A549 (cell line): ENCODE measurements around the gene CGREF1. TPM values are rescaled to one million over a fixed set of nuclear protein-coding genes. Genes with fewer than 3 reads are reported as not detected.
A peak's percentile ranks its signal among the peaks of the same experiment; 100 is the strongest.

Source experiments
- ATAC-seq, 2 experiments: fragments of 200-7000 bp in 1 of 2; fragments of >200 bp in 1 of 2; cut with Nextera tagmentation in 1 of 2; cut with Tn5 transposase in 1 of 2; 3 replicates each; pipeline versions ENCODE4 v1.8.0 to v1.9.1; 2018 to 2020; ENCODE audit warnings: mild to moderate bottlenecking in 1 of 2, moderate library complexity in 1 of 2
- CTCF ChIA-PET: fragments of 300-600 bp; sonication (Branson Sonifier 250); formaldehyde crosslinking; extraction: SDS; loops from one replicate; lab custom pipeline; 2021; ENCODE audit warnings: antibody characterized with exemption, inconsistent platforms; lab: Yijun Ruan, JAX
- POLR2A ChIA-PET: fragments of 350-600 bp; formaldehyde crosslinking; extraction: SDS; loops from one replicate; lab custom pipeline; 2021; ENCODE audit warnings: antibody characterized with exemption, inconsistent platforms; lab: Yijun Ruan, JAX
- DNase-seq, 2 experiments: peaks; one replicate each; pipeline versions ENCODE4 v3.0.0 to v3.0.0-alpha.2; 2011 to 2016; ENCODE audit warnings: low read depth in 1 of 2, low spot score in 1 of 2
- FAIRE-seq: peaks from 2 replicates; lab custom pipeline; 2011; peaks lifted over from hg19 to GRCh38; lab: Jason Lieb, UNC
- H3K27ac ChIP-seq, 2 experiments: fragments of >200 bp; sonication (Bioruptor Twin); formaldehyde crosslinking; 3 replicates each; pipeline ENCODE4 v1.5.1; 2016 to 2017
- H3K4me1 ChIP-seq: fragments of >200 bp; sonication (Bioruptor Twin); formaldehyde crosslinking; 3 replicates; pipeline ENCODE4 v1.6.1; 2016
- H3K4me2 ChIP-seq: fragments of >200 bp; sonication (Bioruptor Twin); formaldehyde crosslinking; 3 replicates; pipeline ENCODE4 v1.6.1; 2016
- H3K4me3 ChIP-seq: fragments of >200 bp; sonication (Bioruptor Twin); formaldehyde crosslinking; 3 replicates; pipeline ENCODE4 v1.5.1; 2016
- H3K9me3 ChIP-seq: fragments of >200 bp; sonication (Bioruptor Twin); formaldehyde crosslinking; 3 replicates; pipeline ENCODE4 v1.6.1; 2016
- ATOH8 ChIP-seq: fragments of 250-450 bp; sonication (Bioruptor Pico); IDR thresholded peaks from 2 replicates; pipeline ENCODE4 v1.5.0; 2020; ENCODE audit warnings: low read depth, mild to moderate bottlenecking, moderate library complexity
- BHLHE40 ChIP-seq: IDR thresholded peaks from 2 replicates; pipeline ENCODE4 v1.6.1; 2012; ENCODE audit warnings: low read depth, low read length, inconsistent platforms
- CBX8 ChIP-seq: fragments of 200-600 bp; sonication (generic); IDR thresholded peaks from 2 replicates; pipeline ENCODE4 v1.6.1; 2016
- CTCF ChIP-seq: fragments of >200 bp; sonication (Bioruptor Twin); formaldehyde crosslinking; IDR thresholded peaks from 3 replicates; pipeline ENCODE4 v1.5.1; 2016
- E2F6 ChIP-seq: IDR thresholded peaks from 2 replicates; pipeline ENCODE4 v1.6.1; 2012; ENCODE audit warnings: low read depth, borderline replicate concordance
- EP300 ChIP-seq, 2 experiments: fragments of >200 bp; sonication (Bioruptor Twin); formaldehyde crosslinking; IDR thresholded peaks; 2 replicates in 1 of 2; 3 replicates in 1 of 2; pipeline ENCODE4 v1.6.1; 2016 to 2017
- ESRRA ChIP-seq: fragments of 150-350 bp; IDR thresholded peaks from 2 replicates; pipeline ENCODE4 v1.6.1; 2014; ENCODE audit warnings: mild to moderate bottlenecking, low read length, borderline replicate concordance
- FOSB ChIP-seq: fragments of 250-450 bp; sonication (Bioruptor Pico); IDR thresholded peaks from 2 replicates; pipeline ENCODE4 v1.5.0; 2020; ENCODE audit warnings: mild to moderate bottlenecking, moderate library complexity
- FOSL2 ChIP-seq, 2 experiments: fragments of 450-650 bp in 1 of 2; fragments of >200 bp in 1 of 2; sonication (Bioruptor Twin) in 1 of 2; formaldehyde crosslinking; IDR thresholded peaks; 2 replicates each; pipeline versions ENCODE4 v1.5.0 to v1.6.1; 2016 to 2020; ENCODE audit warnings: mild to moderate bottlenecking in 1 of 2, moderate library complexity in 1 of 2
- FOXS1 ChIP-seq: fragments of 250-450 bp; sonication (Bioruptor Pico); IDR thresholded peaks from 2 replicates; pipeline ENCODE4 v1.5.0; 2020; ENCODE audit warnings: mild to moderate bottlenecking, moderate library complexity
- HES2 ChIP-seq: fragments of >200 bp; sonication (Bioruptor Twin); formaldehyde crosslinking; IDR thresholded peaks from 2 replicates; pipeline ENCODE4 v1.6.1; 2016
- HEYL ChIP-seq: fragments of 250-450 bp; sonication (Bioruptor Pico); IDR thresholded peaks from 2 replicates; pipeline ENCODE4 v1.8.0; 2021; ENCODE audit warnings: mild to moderate bottlenecking, moderate library complexity
- HOXA7 ChIP-seq: fragments of 250-450 bp; sonication (Bioruptor Pico); IDR thresholded peaks from 2 replicates; pipeline ENCODE4 v1.5.0; 2020; ENCODE audit warnings: mild to moderate bottlenecking, moderate library complexity
- HOXB5 ChIP-seq: fragments of 250-450 bp; sonication (Bioruptor Pico); IDR thresholded peaks from 2 replicates; pipeline ENCODE4 v1.5.0; 2020; ENCODE audit warnings: mild to moderate bottlenecking, moderate library complexity
- MAFK ChIP-seq: fragments of 450-650 bp; IDR thresholded peaks from 2 replicates; pipeline ENCODE4 v1.6.1; 2014; ENCODE audit not compliant: partially characterized antibody
- MAX ChIP-seq: IDR thresholded peaks from 2 replicates; pipeline ENCODE4 v1.6.1; 2012
- MYC ChIP-seq: IDR thresholded peaks from 2 replicates; pipeline ENCODE4 v1.6.1; 2012; ENCODE audit warnings: mild to moderate bottlenecking, inconsistent platforms, low read length, improper control_type of control experiment, borderline replicate concordance
- NR3C1 ChIP-seq: fragments of >200 bp; sonication (Bioruptor Twin); formaldehyde crosslinking; IDR thresholded peaks from 3 replicates; pipeline ENCODE4 v1.6.1; 2017
- PHF8 ChIP-seq: fragments of 200-600 bp; sonication (generic); IDR thresholded peaks from 2 replicates; pipeline ENCODE4 v1.6.1; 2016; ENCODE audit warnings: low read depth, mild to moderate bottlenecking, antibody characterized with exemption, moderate library complexity, borderline replicate concordance
- POLR2A ChIP-seq: IDR thresholded peaks from 2 replicates; pipeline ENCODE4 v1.6.1; 2012; ENCODE audit warnings: mild to moderate bottlenecking, low read length
- RAD21 ChIP-seq, 2 experiments: fragments of >200 bp in 1 of 2; sonication (Bioruptor Twin) in 1 of 2; formaldehyde crosslinking in 1 of 2; IDR thresholded peaks in 1 of 2; conservative IDR thresholded peaks in 1 of 2; 2 replicates in 1 of 2; 3 replicates in 1 of 2; pipeline ENCODE4 v1.6.1; 2012 to 2018; ENCODE audit warnings: inconsistent platforms in 1 of 2
- RCOR1 ChIP-seq: fragments of 150-350 bp; IDR thresholded peaks from 2 replicates; pipeline ENCODE4 v1.6.1; 2014; ENCODE audit warnings: antibody characterized with exemption, low read length, low read depth
- RNF2 ChIP-seq: fragments of 200-600 bp; sonication (generic); IDR thresholded peaks from 2 replicates; pipeline ENCODE4 v1.6.1; 2016; ENCODE audit warnings: low read depth, mild to moderate bottlenecking, antibody characterized with exemption, moderate library complexity, borderline replicate concordance
- SMC3 ChIP-seq: fragments of >200 bp; sonication (Bioruptor Twin); formaldehyde crosslinking; IDR thresholded peaks from 3 replicates; pipeline ENCODE4 v1.6.1; 2018; ENCODE audit warnings: inconsistent platforms
- SREBF2 ChIP-seq: fragments of 450-650 bp; IDR thresholded peaks from 2 replicates; pipeline ENCODE4 v1.6.1; 2014; ENCODE audit warnings: mild to moderate bottlenecking, moderate library complexity
- TFCP2L1 ChIP-seq: fragments of 250-450 bp; sonication (Bioruptor Pico); IDR thresholded peaks from 2 replicates; pipeline ENCODE4 v1.5.0; 2021; ENCODE audit warnings: mild to moderate bottlenecking
- TP53 ChIP-seq: fragments of 250-450 bp; sonication (Bioruptor Pico); IDR thresholded peaks from 2 replicates; pipeline ENCODE4 v1.5.0; 2021; ENCODE audit warnings: mild to moderate bottlenecking, moderate library complexity
- ZC3H11A ChIP-seq: fragments of 450-650 bp; IDR thresholded peaks from 2 replicates; pipeline ENCODE4 v1.6.1; 2014; ENCODE audit warnings: antibody characterized with exemption, mild to moderate bottlenecking
- ZFP36 ChIP-seq: fragments of 450-650 bp; IDR thresholded peaks from 2 replicates; pipeline ENCODE4 v1.6.1; 2014; ENCODE audit warnings: borderline replicate concordance; ENCODE audit not compliant: partially characterized antibody
- ZSCAN20 ChIP-seq: fragments of 250-450 bp; sonication (Bioruptor Pico); IDR thresholded peaks from 2 replicates; pipeline ENCODE4 v1.8.0; 2022; ENCODE audit warnings: mild to moderate bottlenecking, moderate library complexity
- WGBS: methylation state at CpG from one replicate; pipeline ENCODE4 v1.1.6; 2017; ENCODE audit errors: missing lambda C conversion rate; 5-methylcytosine and 5-hydroxymethylcytosine counted together
- polyA plus RNA-seq, 4 experiments: library from polyadenylated mRNA; depleted of rRNA in 3 of 4; stranded (reverse); fragments of >200 nt; fragmentation: RNase III in 1 of 4; extraction: RNeasy Plus Mini Kit Qiagen cat#74134 plus additional on column Dnase treatment in 1 of 4; gene quantifications; 2 replicates in 3 of 4; 3 replicates in 1 of 4; pipeline ENCODE4 v1.2.3, GENCODE V29; 2011 to 2017

Gene CGREF1
- polyA plus RNA-seq, 2 of the 4 experiments (the other 2 are of a cell fraction), result 5.1 to 5.8 TPM

GRCh38 chr2:27086090-27086723, 32.7 kb downstream of the CGREF1 start (continued):
- no peak for TF ChIP-seq FOXS1 (CRISPR knock-in tag)
- peak; percentile 80 for TF ChIP-seq E2F6
- TF ChIP-seq TFCP2L1 (CRISPR knock-in tag), result 0 out of 2 replicates have a peak, but pooled peaks have one; percentile 23
- peak; percentile 97 for TF ChIP-seq MAX
- no peak for TF ChIP-seq ZSCAN20 (CRISPR knock-in tag)
- no peak for TF ChIP-seq ZFP36
- TF ChIP-seq PHF8, result peak; percentile 80
- peak; percentile 98 for TF ChIP-seq CTCF
- TF ChIP-seq FOSB, result no peak
- TF ChIP-seq POLR2A, result peak; percentile 41; the same call in 1 of the 2 replicates
- TF ChIP-seq ESRRA, result no peak
- TF ChIP-seq MYC, result peak; percentile 97

GRCh38 chr2:27085673-27086089, 33.2 kb downstream of the CGREF1 start:
- H3K4me3 ChIP-seq, result peak overlapping the region; percentile 70
- ChIA-PET CTCF (interaction anchor here (0.5 to 15.3 kb wide), 35 partner anchors 9 to 1376 kb away, joined by 3 to 253 read pairs (median 4); partner anchors contain the start of genes ABHD1, AGBL5 and OST4), POLR2A (interaction anchor here (1.0 to 1.5 kb wide), 5 partner anchors 14 to 124 kb away, joined by 3 to 8 read pairs (median 4); partner anchors contain the start of genes AGBL5 and OST4)
- peak overlapping the region; percentile 81 for H3K4me2 ChIP-seq
- FAIRE-seq (no peak), ATAC-seq (peak; percentile 62 to 74), DNase-seq (peak; percentile 85 to 87)
- H3K4me1 ChIP-seq, result peaks cover 17% of the 10 kb centered on the region
- peak overlapping the region; percentile 90 to 91 for H3K27ac ChIP-seq
- no peaks in the 10 kb centered on the region for H3K9me3 ChIP-seq
- 1% methylated on average over 25 of the region's 38 CpGs for WGBS
- TF ChIP-seq HEYL (CRISPR knock-in tag) (no peak), SREBF2 (no peak), BHLHE40 (no peak), PHF8 (no peak), E2F6 (peak; percentile 79), RCOR1 (no peak), NR3C1 (no peak), MYC (0 out of 2 replicates have a peak, but pooled peaks have one; percentile 14), ATOH8 (CRISPR knock-in tag) (no peak), POLR2A (peak; percentile 71), ESRRA (no peak), HOXB5 (CRISPR knock-in tag) (no peak), SMC3 (peak; percentile 64), FOSL2 (IDR thresholded peaks at IDR 0.05) (no peak), FOSL2 (CRISPR knock-in tag; IDR thresholded peaks at IDR 0.05) (no peak), HES2 (no peak), TFCP2L1 (CRISPR knock-in tag) (no peak), ZC3H11A (no peak), CBX8 (no peak), EP300 (IDR thresholded peaks at IDR 0.05) (no peak), HOXA7 (CRISPR knock-in tag) (no peak), RAD21 (conservative IDR thresholded peaks at IDR 0.05 in 1 of 2, IDR thresholded peaks at IDR 0.05 in 1 of 2) (peak; percentile 69 to 74), MAX (peak; percentile 89), TP53 (CRISPR knock-in tag) (0 out of 2 replicates have a peak, but pooled peaks have one; percentile 5), FOSB (no peak), MAFK (peak; percentile 95), RNF2 (no peak), CTCF (peak; percentile 69)
